ENCODE data around the gene TSHZ2. TPM values are rescaled to one million over a fixed set of nuclear protein-coding genes. Genes with fewer than 3 reads are reported as not detected.

TSHZ2 gene
- total and polyA plus RNA-seq, 9 of the 15 experiments (the other 6 are each of a cell fraction or from before 2014, with no cell fraction given): 0.03 to 0.20 (median 0.05) TPM; not detected in 4

DNA sequence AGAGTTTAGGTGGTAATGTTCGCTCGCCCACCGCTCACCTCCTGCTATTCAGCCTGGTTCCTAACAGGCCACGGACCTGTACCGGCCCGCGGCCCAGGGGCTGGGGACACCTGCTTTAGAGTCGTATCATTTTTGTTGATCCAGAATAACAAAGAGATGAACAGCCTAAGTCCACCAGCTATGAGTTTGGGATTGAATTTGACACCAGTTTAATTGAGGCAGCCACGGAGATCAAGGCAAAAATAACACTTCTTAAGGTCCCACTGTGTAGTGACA lies 108.5 kb downstream of the TSHZ2 start (continued):
- TF ChIP-seq PHTF2 (CRISPR knock-in tag; IDR thresholded peaks at IDR 0.05) (no peak), ETV1 (tag; conservative IDR thresholded peaks at IDR 0.05; ENCODE audit: low read depth) (no peak), MTA1 (IDR thresholded peaks at IDR 0.05; ENCODE audit: borderline replicate concordance) (no peak)

DNA sequence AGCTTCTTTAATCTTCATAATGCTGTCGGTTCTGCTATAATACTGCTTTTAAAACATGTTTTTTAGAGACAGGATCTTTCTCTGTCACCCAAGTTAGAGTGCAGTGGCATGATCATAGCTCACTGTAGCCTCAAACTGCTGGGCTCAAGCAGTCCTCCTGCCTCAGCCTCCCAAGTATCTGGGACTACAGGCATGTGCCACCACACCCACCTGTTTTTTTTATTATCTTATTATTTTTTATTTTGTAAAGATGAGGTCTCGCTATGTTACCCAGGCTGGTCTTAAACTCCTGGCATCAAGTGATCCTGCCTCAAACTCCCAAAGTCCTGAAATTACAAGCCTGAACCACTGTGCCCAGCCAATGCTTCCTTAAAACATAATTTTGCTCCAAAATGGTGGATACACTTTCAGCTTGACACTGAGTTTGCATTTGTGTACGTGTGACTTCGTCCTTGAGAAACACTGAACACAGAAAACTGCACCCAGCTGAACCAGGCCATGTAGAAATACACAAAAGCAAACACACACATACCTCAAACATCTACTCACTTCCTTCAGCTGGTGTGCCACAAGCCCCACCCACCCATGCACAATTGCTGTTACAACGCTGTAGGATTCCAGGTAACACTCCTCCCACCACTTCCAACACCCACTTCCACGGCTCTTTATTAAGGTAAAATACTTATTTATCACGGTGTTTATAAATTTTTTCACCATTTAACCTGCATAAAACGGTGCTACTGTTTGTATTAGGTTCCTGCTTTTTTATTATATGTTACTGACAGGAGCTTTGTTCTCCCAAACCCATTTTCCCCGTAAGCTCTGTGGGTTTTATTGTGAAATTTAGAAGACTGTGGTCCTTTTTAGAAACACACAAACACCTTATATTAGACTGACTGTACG lies 109.1 kb downstream of the TSHZ2 start:
- in situ Hi-C loops (cut with MboI) (no loop called here), intact Hi-C loops (cut with micrococcal nuclease) (no loop called here)
- CTCF ChIA-PET (ENCODE audit: low intra/inter-chr PET ratio): no interaction called here
- H3K27ac ChIP-seq (ENCODE audit: extremely low read depth, low read depth, low read length): no peak overlapping the region
- H3K9me3 ChIP-seq (replicated peaks; ENCODE audit: control insufficient read depth, insufficient read depth, low read depth, low read length): no peaks in the 10 kb centered on the region
- H3K79me2 ChIP-seq (ENCODE audit: control insufficient read depth, insufficient read depth, low read length): no peaks in the 10 kb centered on the region
- DNase-seq (ENCODE audit: extremely low read depth in 1 of 4, low spot score in 3 of 4) (no peak), ATAC-seq (no peak), FAIRE-seq (no peak)
- POLR2A ChIA-PET: no interaction called here
- H3K9ac ChIP-seq (ENCODE audit: insufficient read depth in 1 of 2, low read depth in 2 of 2, low read length in 2 of 2): no peak overlapping the region
- WGBS (ENCODE audit: insufficient coverage, low coverage, missing lambda C conversion rate): under 1% methylated on average over 10 of the region's 10 CpGs
- BruUV-seq (replicated peaks): no TSS peak
- no peak overlapping the region for H3K4me2 ChIP-seq (ENCODE audit: insufficient read depth, low read length)
- no peak overlapping the region for H3K4me3 ChIP-seq
- H4K20me1 ChIP-seq (replicated peaks; ENCODE audit: control insufficient read depth, insufficient read depth, low read length): no peaks in the 10 kb centered on the region
- H3K36me3 ChIP-seq (ENCODE audit: control insufficient read depth, insufficient read depth, low read length): no peaks in the 10 kb centered on the region
- peaks cover 11 to 12% of the 10 kb centered on the region in 2 experiments for H3K27me3 ChIP-seq (ENCODE audit: control insufficient read depth in 2 of 2, insufficient read depth in 2 of 2, low read length in 2 of 2)
- H3K4me1 ChIP-seq (replicated peaks in 1 of 2; ENCODE audit: control insufficient read depth in 2 of 2, insufficient read depth in 2 of 2, low read length in 2 of 2): no peaks in the 10 kb centered on the region
- no peaks in the 10 kb centered on the region for H3K9me1 ChIP-seq (ENCODE audit: control insufficient read depth, insufficient read depth, low read length)
- H2AFZ ChIP-seq (ENCODE audit: low read depth, low read length): no peak overlapping the region
- TF ChIP-seq, protein P1, sequence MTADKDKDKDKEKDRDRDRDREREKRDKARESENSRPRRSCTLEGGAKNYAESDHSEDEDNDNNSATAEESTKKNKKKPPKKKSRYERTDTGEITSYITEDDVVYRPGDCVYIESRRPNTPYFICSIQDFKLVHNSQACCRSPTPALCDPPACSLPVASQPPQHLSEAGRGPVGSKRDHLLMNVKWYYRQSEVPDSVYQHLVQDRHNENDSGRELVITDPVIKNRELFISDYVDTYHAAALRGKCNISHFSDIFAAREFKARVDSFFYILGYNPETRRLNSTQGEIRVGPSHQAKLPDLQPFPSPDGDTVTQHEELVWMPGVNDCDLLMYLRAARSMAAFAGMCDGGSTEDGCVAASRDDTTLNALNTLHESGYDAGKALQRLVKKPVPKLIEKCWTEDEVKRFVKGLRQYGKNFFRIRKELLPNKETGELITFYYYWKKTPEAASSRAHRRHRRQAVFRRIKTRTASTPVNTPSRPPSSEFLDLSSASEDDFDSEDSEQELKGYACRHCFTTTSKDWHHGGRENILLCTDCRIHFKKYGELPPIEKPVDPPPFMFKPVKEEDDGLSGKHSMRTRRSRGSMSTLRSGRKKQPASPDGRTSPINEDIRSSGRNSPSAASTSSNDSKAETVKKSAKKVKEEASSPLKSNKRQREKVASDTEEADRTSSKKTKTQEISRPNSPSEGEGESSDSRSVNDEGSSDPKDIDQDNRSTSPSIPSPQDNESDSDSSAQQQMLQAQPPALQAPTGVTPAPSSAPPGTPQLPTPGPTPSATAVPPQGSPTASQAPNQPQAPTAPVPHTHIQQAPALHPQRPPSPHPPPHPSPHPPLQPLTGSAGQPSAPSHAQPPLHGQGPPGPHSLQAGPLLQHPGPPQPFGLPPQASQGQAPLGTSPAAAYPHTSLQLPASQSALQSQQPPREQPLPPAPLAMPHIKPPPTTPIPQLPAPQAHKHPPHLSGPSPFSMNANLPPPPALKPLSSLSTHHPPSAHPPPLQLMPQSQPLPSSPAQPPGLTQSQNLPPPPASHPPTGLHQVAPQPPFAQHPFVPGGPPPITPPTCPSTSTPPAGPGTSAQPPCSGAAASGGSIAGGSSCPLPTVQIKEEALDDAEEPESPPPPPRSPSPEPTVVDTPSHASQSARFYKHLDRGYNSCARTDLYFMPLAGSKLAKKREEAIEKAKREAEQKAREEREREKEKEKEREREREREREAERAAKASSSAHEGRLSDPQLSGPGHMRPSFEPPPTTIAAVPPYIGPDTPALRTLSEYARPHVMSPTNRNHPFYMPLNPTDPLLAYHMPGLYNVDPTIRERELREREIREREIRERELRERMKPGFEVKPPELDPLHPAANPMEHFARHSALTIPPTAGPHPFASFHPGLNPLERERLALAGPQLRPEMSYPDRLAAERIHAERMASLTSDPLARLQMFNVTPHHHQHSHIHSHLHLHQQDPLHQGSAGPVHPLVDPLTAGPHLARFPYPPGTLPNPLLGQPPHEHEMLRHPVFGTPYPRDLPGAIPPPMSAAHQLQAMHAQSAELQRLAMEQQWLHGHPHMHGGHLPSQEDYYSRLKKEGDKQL (CRISPR knock-in tag; IDR thresholded peaks at IDR 0.05; ENCODE audit: borderline replicate concordance): no peak
- TF ChIP-seq ZNF384 (IDR thresholded peaks at IDR 0.05; ENCODE audit: low read depth, low read length) (no peak), HNRNPH1 (optimal IDR thresholded peaks at IDR 0.05; ENCODE audit: low read depth, low read length) (no peak), ZNF212 (CRISPR knock-in tag; IDR thresholded peaks at IDR 0.05) (no peak), C11orf30 (IDR thresholded peaks at IDR 0.05; ENCODE audit: low read depth) (no peak), NCOR1 (IDR thresholded peaks at IDR 0.05) (no peak), ZNF124 (CRISPR knock-in tag; IDR thresholded peaks at IDR 0.05) (no peak)
- TF ChIP-seq, protein P2, sequence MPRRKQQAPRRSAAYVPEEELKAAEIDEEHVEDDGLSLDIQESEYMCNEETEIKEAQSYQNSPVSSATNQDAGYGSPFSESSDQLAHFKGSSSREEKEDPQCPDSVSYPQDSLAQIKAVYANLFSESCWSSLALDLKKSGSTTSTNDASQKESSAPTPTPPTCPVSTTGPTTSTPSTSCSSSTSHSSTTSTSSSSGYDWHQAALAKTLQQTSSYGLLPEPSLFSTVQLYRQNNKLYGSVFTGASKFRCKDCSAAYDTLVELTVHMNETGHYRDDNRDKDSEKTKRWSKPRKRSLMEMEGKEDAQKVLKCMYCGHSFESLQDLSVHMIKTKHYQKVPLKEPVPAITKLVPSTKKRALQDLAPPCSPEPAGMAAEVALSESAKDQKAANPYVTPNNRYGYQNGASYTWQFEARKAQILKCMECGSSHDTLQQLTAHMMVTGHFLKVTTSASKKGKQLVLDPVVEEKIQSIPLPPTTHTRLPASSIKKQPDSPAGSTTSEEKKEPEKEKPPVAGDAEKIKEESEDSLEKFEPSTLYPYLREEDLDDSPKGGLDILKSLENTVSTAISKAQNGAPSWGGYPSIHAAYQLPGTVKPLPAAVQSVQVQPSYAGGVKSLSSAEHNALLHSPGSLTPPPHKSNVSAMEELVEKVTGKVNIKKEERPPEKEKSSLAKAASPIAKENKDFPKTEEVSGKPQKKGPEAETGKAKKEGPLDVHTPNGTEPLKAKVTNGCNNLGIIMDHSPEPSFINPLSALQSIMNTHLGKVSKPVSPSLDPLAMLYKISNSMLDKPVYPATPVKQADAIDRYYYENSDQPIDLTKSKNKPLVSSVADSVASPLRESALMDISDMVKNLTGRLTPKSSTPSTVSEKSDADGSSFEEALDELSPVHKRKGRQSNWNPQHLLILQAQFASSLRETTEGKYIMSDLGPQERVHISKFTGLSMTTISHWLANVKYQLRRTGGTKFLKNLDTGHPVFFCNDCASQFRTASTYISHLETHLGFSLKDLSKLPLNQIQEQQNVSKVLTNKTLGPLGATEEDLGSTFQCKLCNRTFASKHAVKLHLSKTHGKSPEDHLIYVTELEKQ (CRISPR knock-in tag; IDR thresholded peaks at IDR 0.05): no peak
